Muscle of leg (tissue), 11 donors: ENCODE results near the gene HIPK2. TPM values are rescaled to one million over a fixed set of nuclear protein-coding genes. Genes with fewer than 3 reads are reported as not detected.

Experiments
- DNase-seq: peaks from one replicate; pipeline ENCODE4 v3.0.0; 2013
- H3K27ac ChIP-seq: one replicate; pipeline ENCODE4 v1.5.1; 2013; ENCODE audit warnings: mild to moderate bottlenecking, low read length, control low read depth
- H3K27me3 ChIP-seq: one replicate; pipeline ENCODE4 v1.6.1; 2013; ENCODE audit warnings: low read length; ENCODE audit not compliant: control insufficient read depth, insufficient read depth
- H3K36me3 ChIP-seq: one replicate; pipeline ENCODE4 v1.6.1; 2013; ENCODE audit warnings: low read length; ENCODE audit not compliant: control insufficient read depth, insufficient read depth
- H3K4me1 ChIP-seq: one replicate; pipeline ENCODE4 v1.6.1; 2013; ENCODE audit warnings: low read length; ENCODE audit not compliant: control insufficient read depth, insufficient read depth
- H3K4me3 ChIP-seq: one replicate; pipeline ENCODE4 v1.5.1; 2013; ENCODE audit warnings: low read length, control low read depth
- H3K9me3 ChIP-seq: replicated peaks from 2 replicates; pipeline ENCODE4 v1.6.1; 2013; ENCODE audit warnings: low read depth, low read length; ENCODE audit not compliant: control insufficient read depth
- WGBS: methylation state at CpG from one replicate; pipeline ENCODE4 v1.1.5; 2013; ENCODE audit warnings: missing lambda C conversion rate; ENCODE audit not compliant: insufficient coverage; 5-methylcytosine and 5-hydroxymethylcytosine counted together
- polyA plus RNA-seq, 8 donors: library from polyadenylated mRNA; unstranded; fragments of 120-200 nt; gene quantifications; one replicate each; pipeline versions ENCODE4 v1.2.1 to v1.2.3, GENCODE V29; 2013; ENCODE audit warnings: inconsistent platforms in 1 of 8, low replicate concordance in 1 of 8; ENCODE audit not compliant: insufficient read length in 8 of 8, insufficient read depth in 1 of 8
- total RNA-seq: library from RNA; stranded (reverse); fragments of 120-200 nt; gene quantifications from one replicate; pipeline ENCODE4 v1.2.4, GENCODE V29; 2013

HIPK2 gene
- total and polyA plus RNA-seq, 9 donors = 6.6 to 14.2 (median 10.3) TPM

DNA sequence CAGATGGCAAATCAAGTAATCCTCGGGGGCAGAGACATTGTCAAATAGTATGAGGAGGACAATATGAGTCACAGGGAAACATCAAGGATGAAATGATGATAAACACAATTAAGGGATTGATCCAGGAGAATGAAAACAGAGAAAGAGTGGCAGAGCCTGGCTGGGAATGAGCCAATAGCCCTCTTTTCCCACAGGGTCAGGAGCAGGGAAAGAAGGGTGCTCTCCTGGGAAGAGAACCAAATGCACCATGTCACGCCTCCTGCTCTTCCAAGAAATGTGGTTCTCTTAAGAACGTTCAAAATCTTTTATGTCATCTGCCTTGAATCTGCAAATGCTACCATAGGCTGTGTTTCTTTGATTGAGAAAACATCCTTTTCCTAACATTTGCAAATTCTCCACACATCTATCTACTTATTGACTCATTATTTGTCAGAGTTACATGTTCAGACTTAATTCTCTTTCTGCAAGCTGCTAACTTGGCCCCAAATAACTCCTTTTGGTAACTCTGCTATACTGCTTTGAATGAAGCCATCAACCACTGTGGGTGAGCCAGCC lies 50.6 kb downstream of the HIPK2 start:
- Histone ChIP-seq H3K27ac (no peak overlapping the region), H3K36me3 (peaks cover 3% of the 10 kb centered on the region), H3K4me1 (peaks cover 13% of the 10 kb centered on the region), H3K4me3 (no peak overlapping the region), H3K27me3 (no peaks in the 10 kb centered on the region), H3K9me3 (no peaks in the 10 kb centered on the region)
- no CpG with 5 or more reads among the region's 3 CpGs for WGBS
- no peak for DNase-seq

- Histone ChIP-seq H3K36me3 (peaks cover 3% of the 10 kb centered on the region), H3K4me3 (no peak overlapping the region), H3K4me1 (peaks cover 10% of the 10 kb centered on the region), H3K9me3 (no peaks in the 10 kb centered on the region), H3K27ac (no peak overlapping the region), H3K27me3 (no peaks in the 10 kb centered on the region)
- 91% methylated on average over 2 of the region's 3 CpGs for WGBS
- no peak for DNase-seq
Observed at GRCh38 chr7:139726485-139726869, 51.3 kb downstream of the HIPK2 start.

GRCh38 chr7:139725858-139726484 lies 51.8 kb downstream of the HIPK2 start:
- 55% methylated on average over 3 of the region's 6 CpGs for WGBS
- H3K36me3 ChIP-seq = peaks cover 3% of the 10 kb centered on the region
- H3K4me1 ChIP-seq = peaks cover 7% of the 10 kb centered on the region
- no peak for DNase-seq
- no peaks in the 10 kb centered on the region for H3K27me3 ChIP-seq
- no peak overlapping the region for H3K4me3 ChIP-seq
- no peaks in the 10 kb centered on the region for H3K9me3 ChIP-seq
- no peak overlapping the region for H3K27ac ChIP-seq

DNA sequence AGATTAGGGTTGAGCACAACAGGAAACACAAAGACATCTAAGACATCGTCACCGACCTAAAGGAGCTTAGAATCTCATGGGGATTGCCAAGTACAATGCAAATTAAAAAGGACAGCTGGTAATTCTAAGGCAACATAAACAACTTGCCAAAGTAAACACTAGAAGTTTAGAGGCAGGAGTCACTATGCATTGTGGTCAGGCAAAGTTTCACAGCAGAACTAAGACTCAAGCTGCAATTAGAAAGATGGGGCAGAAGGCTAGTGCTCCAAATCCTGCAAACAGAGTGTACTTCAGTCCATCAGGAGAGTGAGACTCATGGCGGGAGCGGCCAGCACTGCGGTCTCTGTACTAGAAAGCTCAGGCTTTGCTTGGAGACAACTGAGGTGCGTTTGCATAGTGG lies 52.7 kb downstream of the HIPK2 start:
- WGBS = 96% methylated on average over 4 of the region's 6 CpGs

GRCh38 chr7:139722604-139723003 lies 55.2 kb downstream of the HIPK2 start:
- Histone ChIP-seq H3K4me1 (peaks cover 7% of the 10 kb centered on the region), H3K27ac (no peak overlapping the region), H3K27me3 (no peaks in the 10 kb centered on the region), H3K4me3 (no peak overlapping the region), H3K36me3 (no peaks in the 10 kb centered on the region), H3K9me3 (no peaks in the 10 kb centered on the region)
- WGBS = 80% methylated on average over 1 of the region's 4 CpGs
- DNase-seq = no peak

More for the DNA sequence above, 52.7 kb downstream of the HIPK2 start:
- Histone ChIP-seq H3K27ac (no peak overlapping the region), H3K4me3 (no peak overlapping the region), H3K36me3 (peaks cover 3% of the 10 kb centered on the region), H3K4me1 (peaks cover 7% of the 10 kb centered on the region), H3K27me3 (no peaks in the 10 kb centered on the region), H3K9me3 (no peaks in the 10 kb centered on the region)
- DNase-seq = no peak

GRCh38 chr7:139721821-139722220 lies 56.0 kb downstream of the HIPK2 start:
- Histone ChIP-seq H3K9me3 (no peaks in the 10 kb centered on the region), H3K36me3 (no peaks in the 10 kb centered on the region), H3K27ac (no peak overlapping the region), H3K27me3 (no peaks in the 10 kb centered on the region), H3K4me3 (no peak overlapping the region), H3K4me1 (peaks cover 7% of the 10 kb centered on the region)
- WGBS = no CpG with 5 or more reads among the region's 2 CpGs
- no peak for DNase-seq

DNA sequence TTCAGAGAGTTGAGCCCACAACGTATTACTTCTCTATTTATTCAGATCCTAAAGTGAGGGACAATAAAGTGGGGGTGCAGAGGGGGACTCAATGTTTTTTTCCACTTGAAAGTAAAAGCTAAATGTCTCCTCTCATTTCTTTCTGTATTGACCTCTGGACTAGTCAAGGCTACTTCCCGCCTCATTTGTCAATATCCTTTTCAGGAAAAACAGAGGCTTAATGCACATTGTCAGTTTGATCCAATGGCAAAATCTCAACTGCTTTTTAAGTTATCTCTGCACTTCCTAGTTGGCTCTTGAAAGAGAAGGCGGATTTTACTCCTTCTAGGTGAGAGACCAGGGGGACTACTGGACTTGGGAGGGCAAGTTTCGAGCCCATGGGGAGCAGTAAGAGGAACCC lies 56.4 kb downstream of the HIPK2 start:
- no peak for DNase-seq
- Histone ChIP-seq H3K36me3 (peaks cover 4% of the 10 kb centered on the region), H3K4me3 (no peak overlapping the region), H3K27me3 (no peaks in the 10 kb centered on the region), H3K4me1 (peaks cover 7% of the 10 kb centered on the region), H3K9me3 (no peaks in the 10 kb centered on the region), H3K27ac (no peak overlapping the region)
- WGBS = 60% methylated on average over 1 of the region's 4 CpGs

DNA sequence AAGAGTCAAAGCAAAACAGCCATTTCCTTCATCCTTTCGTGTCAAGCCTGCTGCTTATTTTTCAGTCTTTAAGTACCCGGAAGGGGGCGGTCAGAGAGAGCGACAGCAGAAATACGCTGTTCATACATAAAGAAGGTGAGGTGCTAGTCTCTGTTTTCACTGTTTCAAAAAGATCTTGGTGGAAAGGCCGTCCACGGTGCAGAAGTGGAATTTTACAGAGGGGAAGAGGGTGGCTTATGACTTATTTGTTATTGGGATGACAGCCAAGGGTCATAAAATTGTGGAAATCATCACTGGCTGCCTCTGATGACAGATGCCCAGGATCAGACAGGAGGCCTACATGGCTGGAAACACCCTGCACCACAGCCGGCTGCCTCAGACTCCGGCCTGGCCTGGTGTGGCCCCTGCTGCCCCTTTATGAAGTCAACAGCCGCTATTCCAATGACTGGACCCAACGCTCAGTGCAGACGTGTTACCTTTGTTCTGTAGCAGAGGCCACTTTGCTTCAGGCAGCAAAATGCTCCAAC lies 57.0 kb downstream of the HIPK2 start:
- Histone ChIP-seq H3K4me3 (no peak overlapping the region), H3K27me3 (no peaks in the 10 kb centered on the region), H3K27ac (no peak overlapping the region), H3K4me1 (peaks cover 7% of the 10 kb centered on the region), H3K36me3 (peaks cover 10% of the 10 kb centered on the region), H3K9me3 (no peaks in the 10 kb centered on the region)
- WGBS = 50% methylated on average over 8 of the region's 12 CpGs
- no peak for DNase-seq

DNA sequence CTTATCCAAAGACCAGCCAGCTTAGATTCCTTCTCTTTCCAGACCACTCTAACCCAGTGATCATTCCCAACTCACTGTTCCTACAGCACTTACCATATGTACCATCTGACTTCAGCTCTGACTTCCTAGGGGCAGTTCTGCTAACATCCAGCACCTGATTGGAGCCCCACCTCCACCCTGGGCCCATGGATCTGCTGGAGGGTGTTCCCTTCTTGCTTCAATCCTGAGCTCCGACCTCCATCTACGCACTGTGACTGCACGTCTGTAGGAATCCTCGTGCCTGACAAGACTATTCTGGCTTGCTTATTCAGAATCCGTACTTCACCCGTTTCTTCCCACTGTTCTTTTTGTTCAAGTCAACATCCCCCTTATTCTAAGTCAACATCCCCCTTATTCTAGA lies 57.6 kb downstream of the HIPK2 start:
- 93% methylated on average over 5 of the region's 6 CpGs for WGBS
- no peak overlapping the region for H3K27ac ChIP-seq
- no peak for DNase-seq
- peaks cover 16% of the 10 kb centered on the region for H3K36me3 ChIP-seq
- no peaks in the 10 kb centered on the region for H3K27me3 ChIP-seq
- no peak overlapping the region for H3K4me3 ChIP-seq
- peaks cover 7% of the 10 kb centered on the region for H3K4me1 ChIP-seq
- no peaks in the 10 kb centered on the region for H3K9me3 ChIP-seq

- Histone ChIP-seq H3K27me3 (no peaks in the 10 kb centered on the region), H3K36me3 (peaks cover 29% of the 10 kb centered on the region), H3K4me3 (no peak overlapping the region), H3K27ac (no peak overlapping the region), H3K9me3 (no peaks in the 10 kb centered on the region), H3K4me1 (peaks cover 19% of the 10 kb centered on the region)
- DNase-seq = no peak
- WGBS = 98% methylated on average over 4 of the region's 9 CpGs
Observed at GRCh38 chr7:139718859-139719258, 58.9 kb downstream of the HIPK2 start.
